ENCODE results near the gene TIMM17A.
"Not testable (repeated sequence)": the region's sequence is repeated elsewhere in the genome, so short reads cannot be mapped to it uniquely, and the experiment has no call there.

Gene TIMM17A

DNA sequence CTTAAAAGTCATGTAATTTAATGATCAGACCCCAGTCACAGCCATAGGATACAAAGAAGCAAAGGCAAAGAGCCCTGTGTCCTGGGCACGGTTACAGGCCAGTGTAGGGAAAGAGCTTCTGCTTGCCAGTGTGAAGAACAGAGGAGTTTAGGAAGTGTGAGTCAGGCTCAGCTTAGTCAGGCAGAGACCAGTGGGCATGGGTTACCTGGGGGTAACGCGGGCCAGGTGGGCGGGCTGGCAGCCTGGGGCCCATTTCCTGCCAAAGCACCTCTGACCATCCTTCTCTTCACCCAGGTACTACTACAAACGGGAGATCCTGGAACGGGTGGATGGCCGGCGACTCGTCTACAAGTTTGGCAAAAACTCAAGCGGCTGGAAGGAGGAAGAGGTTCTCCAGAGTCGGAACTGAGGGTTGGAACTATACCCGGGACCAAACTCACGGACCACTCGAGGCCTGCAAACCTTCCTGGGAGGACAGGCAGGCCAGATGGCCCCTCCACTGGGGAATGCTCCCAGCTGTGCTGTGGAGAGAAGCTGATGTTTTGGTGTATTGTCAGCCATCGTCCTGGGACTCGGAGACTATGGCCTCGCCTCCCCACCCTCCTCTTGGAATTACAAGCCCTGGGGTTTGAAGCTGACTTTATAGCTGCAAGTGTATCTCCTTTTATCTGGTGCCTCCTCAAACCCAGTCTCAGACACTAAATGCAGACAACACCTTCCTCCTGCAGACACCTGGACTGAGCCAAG lies 59.8 kb downstream of the TIMM17A start:
- no peaks in the 10 kb centered on the region for H3K9me3 Mint-ChIP-seq
- H3K27ac Mint-ChIP-seq, result no peak overlapping the region
- H3K36me3 Mint-ChIP-seq, result no peaks in the 10 kb centered on the region
- H3K4me1 Mint-ChIP-seq, result no peaks in the 10 kb centered on the region
- H3K27me3 Mint-ChIP-seq, result peaks cover 2% of the 10 kb centered on the region
- H3K4me3 Mint-ChIP-seq, result no peak overlapping the region

DNA sequence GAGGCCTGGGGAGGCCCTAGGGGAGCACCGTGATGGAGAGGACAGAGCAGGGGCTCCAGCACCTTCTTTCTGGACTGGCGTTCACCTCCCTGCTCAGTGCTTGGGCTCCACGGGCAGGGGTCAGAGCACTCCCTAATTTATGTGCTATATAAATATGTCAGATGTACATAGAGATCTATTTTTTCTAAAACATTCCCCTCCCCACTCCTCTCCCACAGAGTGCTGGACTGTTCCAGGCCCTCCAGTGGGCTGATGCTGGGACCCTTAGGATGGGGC lies 60.3 kb downstream of the TIMM17A start:
- Mint-ChIP-seq H3K9me3 (no peaks in the 10 kb centered on the region), H3K27me3 (peaks cover 2% of the 10 kb centered on the region), H3K4me1 (no peaks in the 10 kb centered on the region), H3K36me3 (no peaks in the 10 kb centered on the region), H3K27ac (no peak overlapping the region), H3K4me3 (no peak overlapping the region)

DNA sequence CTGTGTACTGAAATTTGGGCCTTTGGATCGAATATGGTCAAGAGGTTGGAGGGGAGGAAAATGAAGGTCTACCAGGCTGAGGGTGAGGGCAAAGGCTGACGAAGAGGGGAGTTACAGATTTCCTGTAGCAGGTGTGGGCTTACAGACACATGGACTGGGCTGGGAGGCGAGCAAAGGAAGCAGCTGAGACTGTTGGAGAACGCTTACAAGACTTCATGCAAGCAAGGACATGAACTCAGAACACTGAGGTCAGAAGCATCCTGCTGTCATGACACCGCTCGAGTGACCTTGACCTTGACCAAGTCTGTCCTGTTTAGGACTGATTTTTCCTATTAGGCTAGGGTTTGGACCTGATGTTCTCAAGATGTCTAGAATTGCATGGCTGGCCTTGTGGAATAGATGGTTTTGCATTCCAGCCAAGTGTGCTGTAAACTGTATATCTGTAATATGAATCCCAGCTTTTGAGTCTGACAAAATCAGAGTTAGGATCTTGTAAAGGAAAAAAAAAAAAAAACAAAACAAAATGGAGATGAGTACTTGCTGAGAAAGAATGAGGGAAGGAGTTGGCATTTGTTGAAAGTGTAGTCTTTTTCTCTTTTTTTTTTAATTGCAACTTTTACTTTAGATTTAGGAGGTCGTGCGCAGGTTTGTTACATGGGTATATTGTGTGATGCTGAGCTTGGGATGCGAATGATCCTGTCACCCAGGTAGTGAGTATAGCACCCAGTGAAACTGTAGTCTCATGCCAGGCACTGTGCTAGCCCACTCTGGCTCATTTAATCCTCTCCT lies 60.9 kb downstream of the TIMM17A start:
- no peak overlapping the region for H3K27ac Mint-ChIP-seq
- H3K27me3 Mint-ChIP-seq, result peaks cover 2% of the 10 kb centered on the region
- no peak overlapping the region for H3K4me3 Mint-ChIP-seq
- no peaks in the 10 kb centered on the region for H3K4me1 Mint-ChIP-seq
- no peaks in the 10 kb centered on the region for H3K9me3 Mint-ChIP-seq
- no peaks in the 10 kb centered on the region for H3K36me3 Mint-ChIP-seq

DNA sequence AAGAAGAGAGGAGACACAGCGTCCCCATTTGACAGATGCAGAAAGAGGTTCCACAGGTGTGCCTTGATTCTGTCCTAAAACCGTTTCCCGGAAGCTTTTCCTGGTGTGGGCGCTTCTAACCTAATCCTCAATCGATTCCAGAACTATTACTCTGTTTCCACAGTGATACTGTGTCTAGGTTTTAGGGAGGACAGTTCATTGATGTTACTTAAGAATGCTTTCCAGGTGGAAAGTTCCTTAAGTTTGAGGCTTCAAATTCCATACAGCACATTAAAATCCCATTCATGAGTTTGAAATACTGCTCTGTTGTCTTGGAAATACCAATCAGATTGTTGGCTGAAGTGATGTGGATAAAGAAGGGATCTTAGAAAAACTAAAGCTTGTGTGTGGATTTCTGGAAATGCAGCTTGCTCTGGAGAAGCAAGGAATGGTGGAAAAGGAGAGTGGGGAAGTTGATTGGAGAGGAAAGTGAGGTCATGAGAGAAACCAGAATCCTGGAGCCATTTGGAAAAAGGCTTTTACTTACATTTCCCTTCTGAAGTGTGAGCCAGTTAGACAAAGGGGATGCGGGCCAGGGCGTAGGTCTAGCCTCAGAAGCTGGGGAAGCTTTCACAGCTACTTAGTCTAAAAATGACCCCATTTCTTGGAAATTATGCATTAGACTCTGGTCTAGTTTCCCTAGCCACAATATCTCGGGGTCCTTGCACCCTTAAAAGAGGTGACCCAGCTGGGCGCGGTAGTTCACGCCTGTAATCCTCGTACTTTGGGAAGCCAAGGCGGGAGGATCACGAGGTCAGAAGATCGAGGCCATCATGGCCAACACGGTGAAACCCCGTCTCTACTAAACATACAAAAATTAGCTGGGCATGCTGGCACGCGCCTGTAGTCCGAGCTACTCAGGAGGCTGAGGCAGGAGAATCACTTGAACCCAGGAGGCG lies 61.8 kb downstream of the TIMM17A start:
- H3K9me3 Mint-ChIP-seq, result no peaks in the 10 kb centered on the region
- H3K4me1 Mint-ChIP-seq, result no peaks in the 10 kb centered on the region
- H3K27me3 Mint-ChIP-seq, result peaks cover 2% of the 10 kb centered on the region
- H3K36me3 Mint-ChIP-seq, result no peaks in the 10 kb centered on the region
- no peak overlapping the region for H3K4me3 Mint-ChIP-seq
- no peak overlapping the region for H3K27ac Mint-ChIP-seq

DNA sequence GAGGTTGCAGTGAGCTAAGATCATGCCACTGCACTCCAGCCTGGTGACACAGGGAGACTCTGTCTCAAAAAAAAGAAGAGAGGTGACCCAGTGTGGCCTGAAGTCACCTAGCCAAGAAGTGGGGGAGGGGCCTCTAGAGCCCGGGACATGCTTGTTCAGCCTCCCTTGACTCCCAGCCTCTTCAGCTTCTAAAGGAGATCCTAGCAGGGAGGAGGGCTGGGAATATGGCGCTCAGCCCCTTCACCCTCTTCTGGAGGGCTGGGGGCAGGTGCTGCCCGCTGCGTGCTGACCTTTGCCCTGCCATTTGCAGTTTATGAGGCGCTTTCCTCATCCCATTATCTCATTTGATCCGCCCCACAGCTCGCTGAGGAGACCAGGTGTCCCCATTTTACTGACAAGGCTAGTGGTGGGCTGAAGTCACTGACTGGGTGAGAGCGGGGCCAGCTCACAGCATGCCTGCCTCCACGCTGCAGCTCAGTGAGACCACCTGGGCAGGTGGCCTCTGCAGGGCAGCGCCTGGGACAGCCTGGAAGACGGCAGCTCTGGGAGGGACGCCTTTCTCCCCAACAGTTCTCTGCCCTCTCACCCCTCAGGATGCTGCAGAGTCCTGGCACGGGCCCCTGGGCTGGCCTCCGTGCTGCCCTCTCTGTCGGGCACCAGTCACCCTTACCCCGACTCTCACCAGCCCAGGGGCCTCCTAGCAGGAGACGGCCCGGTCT lies 62.6 kb downstream of the TIMM17A start:
- Mint-ChIP-seq H3K27ac (no peak overlapping the region), H3K4me3 (no peak overlapping the region), H3K4me1 (no peaks in the 10 kb centered on the region), H3K9me3 (no peaks in the 10 kb centered on the region), H3K36me3 (no peaks in the 10 kb centered on the region), H3K27me3 (peaks cover 2% of the 10 kb centered on the region)

DNA sequence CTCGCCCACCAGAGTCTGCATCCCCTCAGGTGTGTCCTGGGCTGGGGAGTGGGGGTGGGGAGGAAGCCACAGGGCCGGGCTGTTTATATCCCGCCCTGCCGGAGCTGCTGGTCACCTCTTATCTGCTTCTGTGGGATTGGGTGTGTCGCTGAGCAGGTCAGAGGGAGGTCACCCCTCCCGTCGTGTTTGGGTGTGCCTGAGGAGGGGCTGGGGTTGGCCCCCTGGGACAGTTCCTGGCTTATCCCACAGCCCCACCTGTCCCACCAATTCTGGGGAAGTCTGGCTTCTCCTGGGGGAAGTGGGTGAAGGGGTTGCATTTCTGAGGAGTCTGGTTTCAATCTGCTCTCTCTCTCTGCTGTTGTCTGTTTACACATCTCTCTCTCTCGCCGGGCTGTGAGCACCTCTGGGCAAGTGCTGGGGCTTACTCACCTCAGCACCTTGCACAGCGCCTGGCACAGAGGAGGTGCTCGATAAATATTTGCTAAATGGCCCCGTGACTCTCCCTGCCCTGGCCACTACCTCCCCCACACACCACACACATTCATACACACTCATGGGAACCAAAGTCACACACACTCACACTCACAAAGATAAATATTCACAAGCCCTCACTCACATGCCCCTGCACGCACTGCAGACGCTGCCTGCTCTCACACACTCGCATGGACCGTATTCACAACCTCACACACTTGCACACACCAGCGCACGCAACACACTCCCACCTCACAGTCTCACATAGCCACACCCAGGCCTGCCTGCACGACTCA lies 63.3 kb downstream of the TIMM17A start:
- Mint-ChIP-seq H3K9me3 (no peaks in the 10 kb centered on the region), H3K27me3 (peaks cover 2% of the 10 kb centered on the region), H3K27ac (no peak overlapping the region), H3K36me3 (no peaks in the 10 kb centered on the region), H3K4me1 (no peaks in the 10 kb centered on the region), H3K4me3 (no peak overlapping the region)

DNA sequence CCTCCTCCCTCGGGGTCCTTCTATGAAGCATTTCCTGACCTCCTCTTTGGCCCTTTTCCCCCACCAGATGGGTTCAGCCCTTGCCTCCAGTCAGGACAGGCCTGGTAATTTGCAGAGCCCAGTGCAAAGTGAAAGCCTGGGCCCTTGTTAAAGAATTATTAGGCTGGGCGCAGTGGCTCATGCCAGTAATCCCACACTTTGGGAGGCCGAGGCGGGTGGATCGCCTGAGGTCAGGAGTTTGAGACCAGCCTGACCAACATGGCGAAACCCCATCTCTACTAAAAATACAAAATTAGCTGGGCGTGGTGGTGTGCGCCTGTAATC lies 63.9 kb downstream of the TIMM17A start:
- H3K27me3 Mint-ChIP-seq, H3K4me1 Mint-ChIP-seq, H3K9me3 Mint-ChIP-seq, H3K36me3 Mint-ChIP-seq, H3K27ac Mint-ChIP-seq, H3K4me3 Mint-ChIP-seq: not testable (repeated sequence)
